Activated effector memory CD4-positive, alpha-beta T cell treated with anti-CD3 and anti-CD28 coated beads, Interleukin-2, amount 50 U/mL, for 16 hours (primary cell): ENCODE data around the gene ZNF683.

Experiments used
- DNase-seq: peaks from one replicate; pipeline ENCODE4 v3.0.0-alpha.2; 2020

Gene ZNF683

DNA sequence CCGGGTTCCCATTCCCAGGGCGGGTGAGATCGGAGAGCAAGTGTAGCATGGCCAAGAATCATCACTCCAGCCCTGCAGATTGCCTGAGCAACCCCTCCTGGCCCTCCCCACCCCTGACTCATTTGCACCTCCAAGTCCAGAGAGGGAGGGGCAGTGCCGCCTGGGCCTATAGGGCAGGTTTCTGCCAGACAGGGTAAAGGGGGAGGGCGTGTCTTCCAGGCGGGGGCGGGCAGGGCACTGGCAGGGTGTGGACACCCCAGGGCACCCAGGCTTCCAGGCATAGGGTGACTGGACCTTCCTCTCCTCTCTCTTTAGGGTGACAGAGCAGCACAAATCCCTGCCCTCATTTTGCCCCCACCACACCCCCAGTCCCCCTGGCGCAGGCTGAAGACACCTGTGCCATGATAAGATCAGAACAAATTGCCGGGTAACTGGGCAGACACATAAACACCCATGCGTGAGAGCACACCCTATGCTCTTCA lies 15.4 kb downstream of the ZNF683 start:
- DNase-seq: no peak

DNA sequence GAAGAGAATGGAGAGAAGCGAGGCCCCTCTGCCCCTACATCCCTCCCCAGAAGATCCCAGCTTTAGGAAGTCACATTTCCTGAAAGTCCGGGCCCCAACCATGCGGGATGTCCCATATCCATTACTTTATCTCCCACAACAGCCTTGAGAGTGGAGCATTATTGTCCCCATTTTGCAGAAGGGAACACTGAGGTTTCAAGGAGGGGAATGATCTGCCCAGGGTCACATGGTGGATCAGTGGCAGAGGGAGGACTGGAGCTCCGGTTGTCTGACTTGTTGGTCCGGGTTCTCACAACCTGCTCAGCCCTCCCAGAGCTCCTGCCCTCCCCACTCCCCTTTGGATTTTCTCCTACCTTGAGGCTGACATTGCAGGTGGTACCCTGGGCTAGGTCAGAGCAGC lies 16.4 kb downstream of the ZNF683 start:
- DNase-seq: no peak

DNA sequence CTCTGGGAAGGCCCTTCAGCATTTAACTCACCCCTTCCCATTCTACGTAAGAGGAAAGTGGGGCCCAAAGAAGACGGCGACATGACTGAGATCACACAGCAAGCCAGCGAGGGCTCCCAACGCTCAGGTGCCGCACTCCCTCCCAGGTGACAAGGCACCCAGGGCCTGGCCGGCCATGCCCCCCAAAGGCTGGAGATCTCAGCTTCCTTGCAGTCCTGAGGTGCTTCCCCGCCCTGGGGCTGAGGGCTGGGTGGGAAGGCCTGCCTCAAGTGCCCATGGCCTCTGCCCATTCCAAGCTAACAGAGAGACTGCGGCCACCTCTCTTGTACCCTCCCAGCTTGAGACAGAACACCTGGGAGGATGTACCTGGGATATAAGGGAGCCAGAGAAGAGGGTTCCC lies 17.6 kb downstream of the ZNF683 start:
- no peak for DNase-seq

DNA sequence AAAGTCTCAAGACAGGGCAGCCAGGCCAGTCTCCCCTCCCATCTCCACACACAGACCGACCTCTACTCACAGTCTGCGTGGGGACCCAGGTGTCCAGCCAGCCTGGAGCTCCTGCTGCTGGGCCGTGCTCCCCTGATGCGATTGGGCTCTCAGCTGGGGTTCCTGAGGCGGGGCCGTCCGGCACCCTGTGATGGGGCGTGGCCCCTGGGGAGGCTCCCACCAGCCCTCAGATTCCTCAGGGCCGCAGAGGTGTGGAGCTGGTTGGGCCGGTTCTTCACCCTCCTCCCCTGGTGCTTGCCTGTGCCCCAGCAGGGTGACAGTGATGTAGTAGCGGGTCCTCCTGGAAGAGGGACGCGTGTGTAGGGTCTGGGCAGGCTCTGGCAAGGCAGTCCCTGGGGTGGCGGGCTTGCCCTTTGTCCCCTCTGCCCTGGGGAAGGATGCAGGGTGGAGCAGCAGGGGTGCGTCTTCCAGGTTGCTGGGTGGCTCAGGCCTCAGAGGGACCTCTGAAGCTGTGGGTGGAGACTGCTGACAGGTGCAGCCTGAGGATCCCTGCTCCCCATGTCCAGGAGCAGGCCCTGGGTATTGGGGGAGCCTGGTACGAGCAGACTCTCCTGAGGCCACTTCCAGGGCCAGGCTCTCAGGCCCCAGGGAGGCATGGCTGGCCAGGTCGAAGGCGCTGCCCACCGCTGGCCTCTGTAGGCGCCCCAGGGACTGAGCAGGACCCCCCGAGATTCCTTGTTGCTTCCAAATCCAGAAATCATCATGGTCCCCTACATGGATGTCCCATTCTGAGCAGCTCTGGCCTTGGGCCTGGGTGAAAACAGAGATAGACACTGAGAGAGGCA lies 18.4 kb downstream of the ZNF683 start, which contains the start of gene CRYBG2:
CRYBG2 (minus strand) TSS at position 155 of the 845 bp plus-strand sequence. CDS start 7,473 bp downstream, outside the sequence.
- DNase-seq: no peak

DNA sequence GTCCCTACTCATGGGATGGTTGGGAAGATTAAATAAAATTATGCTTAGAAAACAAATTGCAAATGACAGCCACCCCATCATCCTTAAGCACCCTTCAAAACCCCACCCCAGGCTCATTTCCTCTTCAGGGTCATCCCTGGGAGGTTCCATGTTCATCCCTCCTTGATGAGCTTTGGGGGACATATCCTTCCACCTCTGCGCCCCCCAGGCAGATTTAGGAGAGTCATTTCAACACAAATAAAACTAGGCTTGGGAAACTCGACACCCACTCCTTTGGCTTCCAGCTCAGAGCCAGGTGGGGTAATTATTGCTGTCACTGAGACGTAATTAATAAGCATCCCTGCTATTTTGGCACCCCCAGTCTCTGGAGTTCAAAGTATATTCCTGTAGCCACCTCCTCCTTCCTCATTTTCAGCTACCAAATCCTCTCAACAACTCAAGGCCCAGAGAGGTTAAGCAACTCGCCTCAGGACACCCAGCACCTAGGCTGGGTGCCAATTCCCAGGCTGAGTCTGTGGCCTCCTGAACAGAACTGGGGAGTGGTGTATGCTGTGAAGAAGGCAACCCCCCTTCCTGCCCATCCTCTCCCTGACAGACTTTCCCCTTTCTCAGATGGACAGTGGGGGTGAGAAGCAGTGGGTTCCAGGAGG lies 19.2 kb downstream of the ZNF683 start:
- no peak for DNase-seq

DNA sequence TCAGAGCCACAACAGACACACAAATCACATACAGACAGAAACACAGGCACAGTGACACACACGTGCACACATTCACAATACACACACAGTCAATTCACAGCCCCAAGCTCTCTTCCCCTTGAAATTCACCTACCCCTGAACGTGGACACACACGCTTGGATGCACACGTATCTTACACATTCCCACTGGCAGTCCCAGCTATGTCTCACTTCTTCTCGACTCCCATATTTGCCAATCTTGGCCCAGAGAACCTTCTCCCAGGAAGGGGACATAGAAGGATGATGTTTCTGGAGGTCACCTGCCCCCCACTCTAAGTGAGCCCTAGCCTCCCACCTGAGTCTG lies 20.2 kb downstream of the ZNF683 start:
- no peak for DNase-seq

DNA sequence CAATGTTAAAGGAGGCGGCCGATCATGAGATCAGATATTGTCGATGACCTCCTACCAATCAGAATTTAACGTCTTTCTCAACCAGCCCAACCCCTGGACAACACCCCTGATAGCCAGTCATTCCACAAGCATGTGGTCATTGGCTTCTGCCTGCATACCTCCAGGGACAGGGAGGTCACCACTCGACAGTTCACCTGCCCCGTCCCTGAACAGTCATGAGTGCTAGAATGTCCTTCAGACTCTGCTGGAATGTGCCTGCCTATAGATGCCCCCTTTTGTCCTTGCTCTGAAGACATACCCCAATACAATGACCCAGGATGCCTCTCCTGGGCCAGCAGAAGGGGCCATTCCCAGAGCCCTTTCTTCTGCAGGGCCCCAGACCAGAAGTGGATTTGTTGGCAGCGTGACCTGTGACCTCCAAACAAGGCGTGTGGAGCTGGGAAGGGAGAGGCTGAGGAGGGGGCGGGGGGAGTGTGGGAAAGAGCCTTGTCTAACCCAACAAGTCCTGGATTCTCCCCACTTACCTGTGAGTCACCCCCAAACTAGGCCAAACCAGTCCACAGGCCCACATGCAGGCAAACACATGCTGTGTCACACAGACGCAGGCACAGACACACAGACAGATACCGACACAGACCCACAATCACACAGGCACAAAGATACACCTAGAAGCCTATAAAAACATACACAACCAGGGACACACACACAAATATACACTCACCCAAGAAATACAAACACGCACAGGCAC lies 20.8 kb downstream of the ZNF683 start:
- no peak for DNase-seq

DNA sequence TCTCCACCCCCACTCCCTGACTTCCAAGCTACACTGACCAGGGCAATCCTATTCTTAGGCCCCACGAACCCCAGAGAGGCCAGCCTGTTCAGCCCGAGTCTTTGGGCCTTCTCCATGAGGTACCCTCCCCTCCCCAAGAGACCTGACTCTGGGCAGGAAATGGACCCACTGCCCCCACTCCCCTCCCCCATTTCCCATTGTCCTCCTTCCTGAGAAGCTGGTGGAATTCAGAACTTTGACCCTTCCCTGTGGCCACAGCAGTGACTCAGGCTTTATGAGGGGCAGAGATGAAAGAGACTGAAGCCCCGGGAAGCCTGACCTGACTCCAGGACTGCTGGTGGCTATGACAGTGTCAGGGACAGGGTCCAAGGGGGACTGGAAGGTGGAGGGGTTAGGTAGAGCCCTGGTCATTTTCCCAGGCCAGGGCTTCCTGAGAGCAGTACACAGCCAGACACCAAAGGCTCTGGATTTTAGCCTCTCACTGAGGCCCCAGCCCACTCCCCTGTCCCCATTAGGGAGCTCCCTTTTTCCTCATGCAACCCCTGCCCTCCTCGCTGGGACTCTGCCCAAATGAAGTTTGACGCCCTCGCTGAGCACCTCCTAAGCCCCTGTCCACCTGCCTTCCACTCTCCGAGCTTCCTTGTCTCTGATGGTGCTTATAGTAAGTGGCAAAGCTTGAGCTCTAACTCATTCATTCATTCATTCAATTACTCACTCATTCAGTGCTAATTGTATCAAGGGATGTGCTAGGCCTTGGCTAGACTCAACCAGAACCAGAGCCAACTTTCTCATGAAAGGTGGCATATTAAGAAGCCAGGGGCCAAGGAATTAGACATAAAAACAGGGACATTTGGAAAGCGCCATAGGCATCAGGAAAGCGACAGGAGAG lies 21.6 kb downstream of the ZNF683 start:
- no peak for DNase-seq

DNA sequence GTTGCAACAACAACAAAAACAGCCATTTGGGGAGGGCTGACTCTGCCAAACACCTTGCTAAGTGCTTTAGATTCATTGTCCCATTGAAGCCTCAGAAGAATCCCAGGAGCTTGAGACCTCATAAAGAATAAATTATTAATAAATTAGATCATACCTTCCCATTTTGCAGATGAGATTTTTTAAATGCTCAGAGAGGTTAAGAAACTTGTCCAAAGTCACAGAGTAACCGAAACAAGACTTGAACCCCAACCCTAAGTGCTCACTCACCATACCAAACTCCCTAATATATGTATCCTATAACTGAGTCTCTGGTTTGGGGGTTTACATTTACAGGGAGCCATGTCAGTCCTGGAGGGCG lies 22.2 kb downstream of the ZNF683 start:
- DNase-seq: no peak

DNA sequence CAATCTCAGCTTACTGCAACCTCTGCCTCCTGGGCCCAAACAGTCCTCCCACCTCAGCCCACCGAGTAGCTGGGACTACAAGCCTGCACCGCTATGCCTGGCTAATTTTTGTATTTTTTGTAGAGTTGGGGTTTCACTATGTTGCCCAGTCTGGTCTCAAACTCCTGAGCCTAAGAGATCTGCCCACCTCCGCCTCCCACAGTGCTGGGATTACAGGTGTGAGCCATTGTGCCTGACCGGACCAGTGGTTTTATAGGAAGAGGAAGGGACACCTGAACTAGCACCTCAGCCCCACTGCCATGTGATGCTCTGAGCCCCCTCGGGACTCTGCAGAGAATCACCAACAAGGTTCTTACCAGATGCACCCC lies 22.7 kb downstream of the ZNF683 start:
- DNase-seq: no peak

DNA sequence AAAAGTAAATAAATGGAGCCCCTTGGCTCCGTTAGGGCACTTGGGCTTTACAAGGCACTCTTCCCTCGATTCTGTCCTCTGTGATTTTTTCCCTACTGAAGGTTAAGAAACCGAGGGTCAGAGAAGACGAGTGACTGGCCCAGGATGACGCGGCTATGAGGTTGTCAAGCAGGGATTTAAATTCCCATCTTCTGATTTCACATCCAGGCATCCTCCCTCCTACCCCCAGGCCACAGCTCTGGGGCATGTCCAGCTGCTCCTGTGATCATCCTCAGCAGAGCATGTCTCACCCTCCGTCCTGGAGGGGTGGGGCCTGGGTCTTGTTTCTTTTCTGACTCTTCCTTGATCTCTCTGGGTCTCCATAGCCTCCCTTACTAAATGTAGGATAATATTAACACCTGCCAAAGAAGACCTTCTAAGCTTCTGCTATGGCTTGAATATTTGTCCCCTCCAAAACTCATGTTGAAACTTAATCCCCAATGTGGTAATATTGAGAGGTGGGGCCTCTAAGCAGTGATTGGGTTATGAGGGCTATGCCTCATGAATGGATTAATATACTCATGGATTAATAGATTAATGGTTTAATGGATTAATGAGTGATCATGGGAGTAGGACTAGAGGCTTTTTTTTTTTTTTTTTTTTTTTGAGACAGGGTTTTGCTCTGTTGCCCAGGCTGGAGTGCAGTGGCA lies 23.2 kb downstream of the ZNF683 start:
- DNase-seq: no peak

DNA sequence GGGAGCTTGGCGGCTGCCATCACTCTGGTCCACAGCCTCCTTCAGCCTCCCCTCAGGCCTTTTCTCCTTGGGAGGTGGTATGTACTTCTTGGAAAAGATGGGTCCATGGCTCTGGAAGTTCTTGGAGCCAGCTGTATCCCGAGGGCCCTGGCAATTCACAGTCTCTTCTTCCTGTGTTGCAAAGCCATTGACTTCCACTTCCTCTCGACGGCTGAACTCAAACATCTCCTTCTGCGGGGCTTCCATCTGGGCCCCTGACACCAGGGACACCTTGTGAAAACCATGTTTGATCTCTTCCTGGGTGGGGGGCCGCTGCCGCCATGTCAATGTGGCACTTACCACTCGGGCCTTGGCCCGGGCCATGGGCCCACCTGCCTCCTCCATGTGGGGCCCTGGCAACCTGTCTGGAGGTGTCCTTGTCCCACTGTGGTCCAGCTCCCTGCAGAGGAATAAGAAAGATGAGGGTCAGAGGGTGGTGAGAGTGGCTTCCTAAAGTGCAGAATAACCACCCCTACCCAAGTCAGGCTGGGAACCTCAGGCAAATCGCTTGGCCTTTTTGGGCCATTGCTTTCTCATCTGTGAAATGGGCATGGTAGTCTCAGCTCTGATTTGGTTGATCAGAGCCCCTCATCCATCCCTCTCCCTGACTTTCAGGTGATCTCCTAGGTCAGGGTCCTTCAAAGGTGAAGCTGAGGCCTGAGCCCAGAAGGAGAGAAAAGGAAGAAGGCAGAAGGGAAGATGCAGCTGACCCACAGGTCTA lies 26.1 kb downstream of the ZNF683 start:
- DNase-seq: no peak

DNA sequence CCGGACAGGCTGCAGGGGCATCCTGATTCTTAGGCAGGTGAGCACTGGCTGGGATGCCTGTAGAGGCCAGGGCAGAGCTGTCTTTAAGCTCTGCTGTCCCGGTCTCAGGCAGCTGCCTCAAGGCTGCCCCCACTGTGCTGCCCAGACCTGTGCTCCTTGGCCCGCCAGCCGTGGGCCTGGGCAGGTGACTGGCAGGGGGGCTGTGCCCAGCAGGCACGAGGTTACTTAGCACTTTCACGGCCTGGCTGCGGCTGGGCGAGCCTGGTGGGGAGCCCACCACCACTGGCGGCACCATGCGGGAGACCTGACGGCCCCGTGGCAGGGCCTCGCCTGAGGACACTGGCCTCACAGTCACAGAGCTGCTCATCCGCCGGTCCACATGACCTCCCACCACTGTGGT lies 26.8 kb downstream of the ZNF683 start:
- DNase-seq: no peak

DNA sequence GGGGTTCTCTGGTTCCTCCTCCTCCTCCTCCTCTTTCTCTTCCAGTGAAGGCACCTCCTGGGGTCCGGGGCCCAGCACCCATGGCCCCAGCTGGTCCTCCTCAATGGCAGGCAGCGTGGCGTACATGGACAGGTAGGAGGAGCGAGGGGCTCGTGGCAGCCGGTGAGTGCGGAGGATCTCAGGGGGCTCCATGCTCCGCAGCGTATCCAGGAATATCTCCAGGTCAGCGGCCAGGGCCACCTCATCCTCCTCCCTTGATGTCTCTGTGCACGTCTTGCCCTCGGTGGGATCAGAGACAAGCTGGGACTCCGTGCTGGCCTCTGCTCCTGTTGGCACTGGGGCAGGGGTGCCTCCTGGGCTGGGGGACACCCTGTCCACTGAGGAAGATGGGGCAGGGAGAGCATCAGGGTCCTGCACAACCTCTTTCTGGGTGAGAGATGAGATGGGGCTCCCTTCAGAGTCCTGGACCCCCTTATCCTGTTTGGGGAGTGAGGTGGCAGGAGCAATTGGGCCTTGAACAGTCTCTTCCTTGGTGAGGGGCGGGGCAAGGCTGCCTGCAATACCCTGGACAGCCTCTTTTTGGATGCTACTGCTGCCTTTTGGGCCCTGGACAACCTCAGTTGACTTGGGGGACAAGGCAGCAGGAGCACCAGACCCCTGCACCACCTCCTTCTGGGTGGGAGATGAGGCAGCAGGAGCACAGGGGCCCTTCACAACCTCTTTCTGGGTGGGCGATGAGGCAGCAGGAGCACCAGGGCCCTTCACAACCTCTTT lies 28.2 kb downstream of the ZNF683 start:
- no peak for DNase-seq

DNA sequence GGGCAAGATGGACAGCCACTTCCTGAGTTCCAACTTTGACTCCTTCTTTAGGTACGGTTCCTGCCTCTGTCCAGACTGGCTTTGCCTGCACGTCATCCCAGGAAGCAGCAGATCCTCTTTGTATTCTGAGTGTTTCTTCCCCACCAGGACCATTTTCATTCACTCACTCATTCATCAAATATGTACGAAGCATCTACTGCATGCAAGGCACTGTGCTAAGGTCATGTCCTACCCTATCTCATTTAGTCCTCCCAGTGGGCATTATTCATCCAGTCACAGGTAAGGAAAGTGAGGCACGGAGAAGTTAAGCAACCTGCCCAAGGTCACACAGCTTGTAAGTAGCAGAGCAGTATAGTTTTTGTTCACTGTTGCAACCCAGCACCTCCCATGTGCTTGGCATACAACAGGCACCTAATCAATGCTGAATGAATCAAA lies 32.5 kb downstream of the ZNF683 start:
- no peak for DNase-seq

DNA sequence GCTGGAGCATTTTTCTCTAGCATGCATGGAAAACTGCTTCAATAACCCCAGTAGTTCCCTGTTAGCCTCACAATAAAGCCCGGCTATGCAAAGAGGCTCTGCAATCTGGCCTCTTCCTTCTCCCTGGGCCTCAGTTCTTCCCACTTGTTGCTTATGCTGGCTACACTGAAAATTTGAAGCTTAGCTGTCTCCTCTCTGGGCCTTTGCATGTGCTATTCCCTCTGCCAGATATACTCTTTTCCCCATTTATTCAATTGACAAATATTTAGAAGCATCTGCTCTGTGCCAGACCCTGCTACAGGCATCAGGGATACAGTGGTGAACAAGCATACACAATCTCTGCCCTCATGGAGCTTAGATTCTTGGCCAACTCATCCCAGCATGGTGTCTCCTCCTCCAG lies 33.9 kb downstream of the ZNF683 start:
- DNase-seq: no peak

DNA sequence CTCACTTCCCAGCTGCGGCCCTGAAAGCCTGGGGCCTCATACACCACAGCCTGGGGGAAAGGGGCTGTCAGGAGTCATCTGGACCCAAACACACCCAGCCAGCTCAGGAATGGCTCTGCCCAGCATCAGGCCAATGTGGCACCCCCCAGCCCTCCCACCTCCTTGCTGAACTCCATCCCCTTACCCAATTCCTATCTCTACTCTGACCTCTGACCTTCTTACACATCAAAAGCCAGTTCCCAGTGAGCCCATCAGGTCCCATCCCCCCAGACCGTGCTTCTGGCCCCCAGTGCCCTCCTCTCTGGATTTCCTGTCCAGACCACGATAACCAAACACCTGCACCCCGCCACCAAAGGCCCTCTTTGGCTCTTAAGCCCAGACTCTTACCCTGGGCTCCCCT lies 34.9 kb downstream of the ZNF683 start:
- DNase-seq: no peak

DNA sequence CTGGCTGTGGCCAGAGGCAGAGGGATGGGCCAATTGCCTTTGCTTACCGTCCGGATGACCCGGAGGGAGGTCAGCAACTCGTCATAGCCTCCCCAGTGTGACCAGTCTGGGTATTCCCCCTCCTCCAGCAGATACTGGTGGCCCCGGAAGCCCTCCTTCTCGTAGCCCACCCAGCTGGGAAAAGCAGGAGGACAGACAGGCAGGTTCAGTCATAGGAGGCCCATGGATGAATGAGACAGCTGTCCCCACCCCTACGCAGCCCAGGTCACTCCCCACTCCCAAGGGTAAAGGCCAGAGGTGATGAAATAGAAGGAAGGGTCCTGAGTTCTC lies 35.4 kb downstream of the ZNF683 start:
- no peak for DNase-seq

DNA sequence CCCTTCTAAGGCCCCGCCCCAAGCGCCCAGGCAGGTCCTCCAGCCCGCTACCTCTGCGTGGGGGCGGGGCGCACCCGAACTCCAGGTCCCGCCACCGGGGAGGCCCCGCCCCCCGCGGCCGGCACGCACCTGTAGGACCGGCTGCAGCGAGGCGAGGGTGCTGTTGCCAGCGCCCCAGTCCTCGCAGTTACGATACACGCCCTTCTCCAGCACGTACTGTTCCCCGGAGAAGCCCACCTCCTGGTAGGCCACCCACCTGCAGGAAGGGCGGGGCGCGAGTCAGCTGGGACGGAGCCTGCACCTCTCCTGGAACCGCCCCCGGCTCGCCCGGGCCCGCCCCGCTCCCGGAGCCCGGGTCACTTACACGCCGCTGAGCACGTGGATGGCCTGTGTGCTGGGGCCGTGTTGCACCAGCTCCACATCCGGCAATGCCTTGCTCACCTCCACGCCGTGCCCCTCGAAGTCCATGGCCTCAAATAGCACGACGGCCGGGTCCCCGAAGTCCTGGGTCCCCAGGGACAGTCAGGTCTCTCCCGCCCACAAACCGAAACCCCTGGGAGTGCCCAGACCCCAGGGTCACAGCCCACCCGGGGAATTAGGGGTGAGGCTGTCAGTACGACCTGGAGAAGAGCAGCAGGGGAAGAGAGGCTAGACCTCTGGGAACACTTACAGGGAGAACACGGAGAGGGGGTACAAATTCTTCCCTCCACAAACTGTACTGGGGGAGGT lies 35.9 kb downstream of the ZNF683 start:
- peak; percentile 95 for DNase-seq
